IMR-90 (cell line): ENCODE data around the gene MUC5AC.

Source experiments
- BHLHE40 ChIP-seq: fragments of 150-350 bp; IDR thresholded peaks from 2 replicates; pipeline ENCODE4 v1.6.1; 2016; ENCODE audit warnings: mild to moderate bottlenecking, low read depth, low read length
- CTCF ChIP-seq: conservative IDR thresholded peaks from 2 replicates; pipeline ENCODE4 v1.5.1; 2012; ENCODE audit warnings: mild to moderate bottlenecking, low read depth, low read length, improper control_type of control experiment
- MAZ ChIP-seq: IDR thresholded peaks from 2 replicates; pipeline ENCODE4 v1.6.1; 2012; ENCODE audit warnings: low read depth, mild to moderate bottlenecking, low read length, improper control_type of control experiment, moderate library complexity, borderline replicate concordance
- MXI1 ChIP-seq: IDR thresholded peaks from 2 replicates; pipeline ENCODE4 v1.6.1; 2012; ENCODE audit warnings: low read depth, mild to moderate bottlenecking, low read length, moderate library complexity, borderline replicate concordance
- POLR2A ChIP-seq: IDR thresholded peaks from 2 replicates; pipeline ENCODE4 v1.6.1; 2012; ENCODE audit warnings: mild to moderate bottlenecking, low read depth, low read length
- RCOR1 ChIP-seq: IDR thresholded peaks from 2 replicates; pipeline ENCODE4 v1.6.1; 2012; ENCODE audit warnings: mild to moderate bottlenecking, low read length, improper control_type of control experiment; ENCODE audit not compliant: insufficient replicate concordance

GRCh38 chr11:1229471-1230120 lies 71.8 kb downstream of the MUC5AC start:
- TF ChIP-seq CTCF, result no peak
- TF ChIP-seq MAZ, result no peak
- TF ChIP-seq MXI1, result no peak
- TF ChIP-seq BHLHE40, result no peak
- no peak for TF ChIP-seq POLR2A
- no peak for TF ChIP-seq RCOR1
